NT2/D1 (cell line): ENCODE data around the gene MEGF6.

Source experiments
- YY1 ChIP-seq: IDR thresholded peaks from 2 replicates; pipeline ENCODE4 v1.6.1; 2011; ENCODE audit not compliant: insufficient read length, insufficient read depth
- ZNF274 ChIP-seq: IDR thresholded peaks from 2 replicates; pipeline ENCODE4 v1.6.1; 2011; ENCODE audit warnings: mild to moderate bottlenecking, low read depth, low read length

DNA sequence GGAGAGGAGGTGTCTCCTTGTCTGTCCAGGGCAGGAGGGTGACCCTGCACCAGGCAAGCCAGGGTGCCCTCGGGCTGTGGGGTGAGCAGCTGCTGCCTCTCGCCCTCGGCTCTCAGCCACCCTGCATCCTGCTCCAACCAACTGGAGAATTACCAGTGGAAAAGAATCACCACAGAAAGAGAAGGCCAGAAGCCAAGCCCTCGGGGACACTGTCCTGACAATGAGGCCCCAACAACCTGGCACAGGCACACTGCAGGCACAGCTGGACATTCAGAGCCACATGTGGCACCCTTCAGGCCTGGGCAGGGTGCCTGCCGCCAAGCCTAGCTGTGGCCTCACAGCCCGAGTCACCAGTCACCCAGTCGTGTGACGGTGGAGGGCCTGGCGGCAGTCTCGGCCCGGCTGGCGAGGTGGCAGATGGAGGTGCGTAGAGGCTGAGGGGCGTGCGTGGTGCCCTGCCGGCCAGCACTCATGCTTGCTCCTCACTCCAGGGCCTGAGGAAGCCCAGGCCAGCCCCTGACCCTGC lies 12.0 kb downstream of the MEGF6 start:
- TF ChIP-seq YY1 (no peak), ZNF274 (no peak)
